Measurements from ENCODE around the gene TMEM178B.

Gene TMEM178B

GRCh38 chr7:141359740-141360415 lies 286.0 kb downstream of the TMEM178B start:
- Histone ChIP-seq H3K4me1 (peaks cover 5 to 26% (median 6%) of the 10 kb centered on the region in 10 experiments; a peak in 19 of 20 replicates), H3K4me3 (no peak overlapping the region), H3K36me3 (no peaks in the 10 kb centered on the region), H3K4me2 (no peak overlapping the region), H3K27me3 (no peaks in the 10 kb centered on the region), H3K9ac (no peak overlapping the region), H3K27ac (no peak overlapping the region), H4K20me1 (no peaks in the 10 kb centered on the region), H3K9me3 (replicated peaks in 1 of 11) (peaks cover 16 to 30% (median 23%) of the 10 kb centered on the region in 11 experiments)
- no peak for TF ChIP-seq Cebpa-rat (IDR thresholded peaks at IDR 0.05)

GRCh38 chr7:141360416-141360760 lies 286.5 kb downstream of the TMEM178B start:
- no peak overlapping the region for H3K4me2 ChIP-seq
- peaks cover 16 to 30% (median 23%) of the 10 kb centered on the region in 11 experiments for H3K9me3 ChIP-seq (replicated peaks in 1 of 11)
- TF ChIP-seq Cebpa-rat (IDR thresholded peaks at IDR 0.05): no peak
- H4K20me1 ChIP-seq: no peaks in the 10 kb centered on the region
- H3K9ac ChIP-seq: no peak overlapping the region
- H3K27me3 ChIP-seq: no peaks in the 10 kb centered on the region
- H3K4me1 ChIP-seq: peaks cover 0 to 21% (median 1%) of the 10 kb centered on the region in 10 experiments; a peak in 12 of 20 replicates
- H3K36me3 ChIP-seq: no peaks in the 10 kb centered on the region
- no peak overlapping the region for H3K27ac ChIP-seq
- H3K4me3 ChIP-seq: no peak overlapping the region

DNA sequence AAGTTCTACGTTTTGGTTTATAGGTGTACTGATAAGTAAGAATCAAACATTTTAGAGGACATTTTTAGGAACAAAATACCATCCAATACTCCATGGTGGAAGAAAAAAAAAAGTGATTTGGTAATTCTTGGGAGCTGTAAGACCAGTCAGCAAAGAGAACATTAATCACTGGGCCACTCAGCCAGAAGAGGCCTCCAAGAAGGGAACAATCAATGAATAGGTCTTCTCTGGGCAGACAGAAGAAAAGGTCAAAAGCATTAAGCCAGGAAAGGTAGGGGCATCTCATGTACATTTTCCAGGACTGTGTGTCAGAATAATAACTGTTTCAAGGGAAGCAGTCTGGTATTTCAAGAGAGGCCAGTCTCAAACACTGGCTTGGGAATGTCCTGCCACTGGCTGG lies 286.9 kb downstream of the TMEM178B start:
- H4K20me1 ChIP-seq: no peaks in the 10 kb centered on the region
- no peak overlapping the region for H3K4me2 ChIP-seq
- no peak overlapping the region for H3K4me3 ChIP-seq
- H3K9me3 ChIP-seq (replicated peaks in 1 of 11): peaks cover 16 to 30% (median 23%) of the 10 kb centered on the region in 11 experiments
- no peaks in the 10 kb centered on the region for H3K27me3 ChIP-seq
- H3K27ac ChIP-seq: no peak overlapping the region
- H3K4me1 ChIP-seq: peaks cover 0 to 20% (median 0%) of the 10 kb centered on the region in 10 experiments; a peak in 4 of 20 replicates
- TF ChIP-seq Cebpa-rat (IDR thresholded peaks at IDR 0.05): no peak
- H3K36me3 ChIP-seq: no peaks in the 10 kb centered on the region
- no peak overlapping the region for H3K9ac ChIP-seq

DNA sequence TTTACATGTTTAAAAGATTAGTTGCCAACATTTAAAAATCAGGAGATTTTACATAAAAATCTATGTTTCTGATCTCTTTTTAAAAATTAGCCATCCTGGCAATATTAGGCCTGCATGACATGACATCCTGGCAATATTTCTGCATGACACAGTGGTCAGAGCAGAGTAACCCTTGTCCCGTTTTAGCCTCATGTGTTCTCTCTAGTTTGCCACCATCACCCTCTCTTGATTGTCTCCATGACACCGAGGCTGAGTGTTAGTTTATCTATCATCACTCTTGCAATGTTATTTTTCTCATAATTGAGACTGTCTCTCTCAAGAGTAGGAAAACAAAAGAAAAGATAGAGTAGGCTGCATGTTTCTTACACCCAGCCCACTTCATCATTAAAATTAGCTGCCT lies 287.6 kb downstream of the TMEM178B start:
- Histone ChIP-seq H3K4me1 (peaks cover 0 to 20% (median 0%) of the 10 kb centered on the region in 10 experiments; a peak in 5 of 20 replicates), H3K9ac (no peak overlapping the region), H3K27me3 (no peaks in the 10 kb centered on the region), H3K9me3 (replicated peaks in 1 of 11) (peaks cover 16 to 30% (median 23%) of the 10 kb centered on the region in 11 experiments), H3K36me3 (no peaks in the 10 kb centered on the region), H3K4me3 (no peak overlapping the region), H4K20me1 (no peaks in the 10 kb centered on the region), H3K27ac (no peak overlapping the region), H3K4me2 (no peak overlapping the region)
- no peak for TF ChIP-seq Cebpa-rat (IDR thresholded peaks at IDR 0.05)

DNA sequence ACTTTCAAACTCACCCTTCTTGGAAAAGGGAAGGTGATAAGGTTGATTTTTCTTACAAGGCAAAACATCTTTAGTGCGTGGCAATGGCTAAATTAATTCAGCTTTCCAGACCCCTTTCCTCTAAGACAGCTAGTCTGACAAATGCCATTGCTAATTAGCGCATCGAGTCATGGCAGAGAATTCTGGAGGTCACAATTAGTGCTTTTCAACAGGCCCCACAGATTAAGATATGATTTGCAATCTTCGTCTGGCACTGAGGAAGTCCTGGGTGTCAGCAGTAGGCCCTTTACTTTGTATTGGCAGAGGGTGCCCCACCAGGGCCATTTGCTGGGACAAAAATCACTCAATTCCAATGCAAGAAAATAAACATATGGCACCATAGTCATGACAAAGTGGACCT lies 288.1 kb downstream of the TMEM178B start:
- Histone ChIP-seq H3K27me3 (no peaks in the 10 kb centered on the region), H3K4me3 (no peak overlapping the region), H3K9me3 (replicated peaks in 1 of 11) (peaks cover 16 to 30% (median 23%) of the 10 kb centered on the region in 11 experiments), H3K4me1 (peaks cover 0 to 20% (median 0%) of the 10 kb centered on the region in 10 experiments; a peak in 5 of 20 replicates), H3K27ac (no peak overlapping the region), H3K36me3 (no peaks in the 10 kb centered on the region), H3K9ac (no peak overlapping the region), H3K4me2 (no peak overlapping the region), H4K20me1 (no peaks in the 10 kb centered on the region)
- TF ChIP-seq Cebpa-rat (IDR thresholded peaks at IDR 0.05): no peak

DNA sequence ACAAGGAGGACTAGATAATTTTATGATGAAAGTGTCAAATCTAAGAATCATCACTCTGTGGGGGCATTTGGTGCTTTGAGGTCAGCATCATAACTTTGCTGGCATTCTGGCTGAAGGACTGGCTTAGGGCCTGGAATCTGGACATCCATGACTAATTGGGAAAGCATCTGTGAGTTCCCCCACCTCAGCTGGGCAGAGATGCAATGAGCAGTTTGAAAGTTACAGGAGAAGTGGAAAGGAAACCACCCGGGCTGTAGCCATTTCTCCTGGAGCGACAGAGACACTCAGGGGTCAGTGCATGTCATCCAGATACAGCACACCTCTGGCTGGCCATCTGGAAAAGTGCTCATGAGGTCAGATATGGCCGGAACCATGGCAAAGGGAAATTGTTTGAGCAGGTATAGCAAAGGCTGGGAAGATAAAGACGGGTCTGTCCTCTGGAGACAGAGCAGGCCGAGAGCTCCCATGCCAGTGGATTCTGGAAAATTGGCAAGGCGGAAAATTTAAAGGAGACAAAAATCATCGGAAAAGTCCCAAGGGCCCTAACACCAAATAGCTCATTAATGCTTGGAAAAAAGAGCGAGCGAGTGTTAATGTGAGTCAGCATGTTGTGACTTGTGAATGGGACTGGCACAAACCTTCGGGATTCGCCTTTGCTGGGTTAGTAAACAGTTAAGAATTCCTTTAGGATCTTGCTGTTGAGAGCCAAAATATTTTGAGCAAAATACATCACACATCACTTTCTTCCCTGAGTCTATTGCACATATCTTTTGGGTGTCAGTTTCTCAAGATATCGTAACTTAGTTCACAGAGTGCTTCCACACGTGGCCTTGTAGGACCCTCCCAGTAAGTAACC lies 288.9 kb downstream of the TMEM178B start:
- no peaks in the 10 kb centered on the region for H3K36me3 ChIP-seq
- no peaks in the 10 kb centered on the region for H3K27me3 ChIP-seq
- TF ChIP-seq Cebpa-rat (IDR thresholded peaks at IDR 0.05): no peak
- H3K27ac ChIP-seq: no peak overlapping the region
- H3K4me2 ChIP-seq: no peak overlapping the region
- H3K9me3 ChIP-seq (replicated peaks in 1 of 11): peaks cover 16 to 30% (median 23%) of the 10 kb centered on the region in 11 experiments
- H3K9ac ChIP-seq: no peak overlapping the region
- H4K20me1 ChIP-seq: no peaks in the 10 kb centered on the region
- no peak overlapping the region for H3K4me3 ChIP-seq
- H3K4me1 ChIP-seq: peaks cover 0 to 18% (median 0%) of the 10 kb centered on the region in 10 experiments; a peak in 5 of 20 replicates

- Histone ChIP-seq H3K27ac (no peak overlapping the region), H3K36me3 (no peaks in the 10 kb centered on the region), H3K27me3 (no peaks in the 10 kb centered on the region), H3K9me3 (replicated peaks in 1 of 11) (peaks cover 16 to 22% (median 19%) of the 10 kb centered on the region in 11 experiments), H4K20me1 (no peaks in the 10 kb centered on the region), H3K4me1 (peaks cover 0 to 10% (median 0%) of the 10 kb centered on the region in 10 experiments; a peak in 3 of 20 replicates), H3K4me3 (no peak overlapping the region), H3K4me2 (no peak overlapping the region), H3K9ac (no peak overlapping the region)
- TF ChIP-seq Cebpa-rat (IDR thresholded peaks at IDR 0.05): no peak
Measured at GRCh38 chr7:141363748-141364147, 289.9 kb downstream of the TMEM178B start.

- H3K27me3 ChIP-seq: no peaks in the 10 kb centered on the region
- H3K9me3 ChIP-seq (replicated peaks in 1 of 11): no peaks in the 10 kb centered on the region
- H3K36me3 ChIP-seq: no peaks in the 10 kb centered on the region
- no peaks in the 10 kb centered on the region for H4K20me1 ChIP-seq
- no peak overlapping the region for H3K9ac ChIP-seq
- no peak overlapping the region for H3K27ac ChIP-seq
- H3K4me3 ChIP-seq: no peak overlapping the region
- TF ChIP-seq Cebpa-rat (IDR thresholded peaks at IDR 0.05): no peak
- H3K4me1 ChIP-seq: peaks cover 0 to 10% (median 0%) of the 10 kb centered on the region in 10 experiments; a peak in 3 of 20 replicates
- H3K4me2 ChIP-seq: peak overlapping the region in 1 of 11 experiments; percentile 14; a peak in 1 of 22 replicates
Measured at GRCh38 chr7:141366091-141366621, 292.3 kb downstream of the TMEM178B start.

- Histone ChIP-seq H3K9me3 (replicated peaks in 1 of 11) (no peaks in the 10 kb centered on the region), H3K4me1 (peaks cover 0 to 6% (median 0%) of the 10 kb centered on the region in 10 experiments; a peak in 2 of 20 replicates), H3K4me2 (no peak overlapping the region), H3K27me3 (no peaks in the 10 kb centered on the region), H3K4me3 (no peak overlapping the region), H3K27ac (no peak overlapping the region), H3K9ac (no peak overlapping the region), H4K20me1 (no peaks in the 10 kb centered on the region), H3K36me3 (no peaks in the 10 kb centered on the region)
- TF ChIP-seq Cebpa-rat (IDR thresholded peaks at IDR 0.05): no peak
Measured at GRCh38 chr7:141369422-141369821, 295.6 kb downstream of the TMEM178B start.
